ENCODE results near the gene ACE. TPM values are rescaled to one million over a fixed set of nuclear protein-coding genes. Genes with fewer than 3 reads are reported as not detected.

Gene ACE
- total RNA-seq, 3 donors from 2014 or later = 2.6 to 13.9 (median 9.1) TPM

- H3K36me3 ChIP-seq = no peaks in the 10 kb centered on the region
- TF ChIP-seq POLR2AphosphoS5 (IDR thresholded peaks at IDR 0.05) (no peak), POLR2A (IDR thresholded peaks at IDR 0.05) (no peak), CTCF (IDR thresholded peaks at IDR 0.05) (no peak)
- no peaks in the 10 kb centered on the region for H3K9me3 ChIP-seq
- intact Hi-C loops (cut with DNase I; ENCODE audit: low total_unique reads) = loop anchor here (5.0 kb wide), 1 partner anchor 492 kb away; no protein-coding TSS in a partner anchor
- H3K4me3 ChIP-seq = no peak overlapping the region
- H3K27ac ChIP-seq = no peak overlapping the region
- H3K4me1 ChIP-seq = no peaks in the 10 kb centered on the region
- no peak for DNase-seq (ENCODE audit: low spot score in 2 of 2)
- H3K27me3 ChIP-seq = peaks cover 0 to 5% of the 10 kb centered on the region in 2 donors
Measured at GRCh38 chr17:63519972-63520882, 43.4 kb downstream of the ACE start.

GRCh38 chr17:63523253-63523855, 46.5 kb downstream of the ACE start, which contains the start of gene KCNH6:
TSS of gene KCNH6 (plus strand) at chr17:63523358. CDS start at chr17:63523414, 56 bp downstream.
- Histone ChIP-seq H3K27me3 (peaks cover 0 to 5% of the 10 kb centered on the region in 2 donors), H3K4me3 (peak within 1 kb of the TSS in 2 of 3 donors; percentile 18 to 51)
- intact Hi-C loops (cut with DNase I; ENCODE audit: low total_unique reads) = no loop called here

GRCh38 chr17:63524051-63524450, 47.2 kb downstream of the ACE start:
- no peak overlapping the region for H3K27ac ChIP-seq
- no peak overlapping the region for H3K4me3 ChIP-seq
- intact Hi-C loops (cut with DNase I; ENCODE audit: low total_unique reads) = no loop called here
- no peaks in the 10 kb centered on the region for H3K4me1 ChIP-seq
- H3K36me3 ChIP-seq = no peaks in the 10 kb centered on the region
- H3K27me3 ChIP-seq = peaks cover 0 to 5% of the 10 kb centered on the region in 2 donors
- DNase-seq (ENCODE audit: low spot score in 2 of 2) = no peak
- TF ChIP-seq POLR2A (IDR thresholded peaks at IDR 0.05) (no peak), CTCF (IDR thresholded peaks at IDR 0.05) (no peak), POLR2AphosphoS5 (IDR thresholded peaks at IDR 0.05) (no peak)
- H3K9me3 ChIP-seq = no peaks in the 10 kb centered on the region

More at GRCh38 chr17:63523253-63523855, 46.5 kb downstream of the ACE start, which contains the start of gene KCNH6:
- DNase-seq (ENCODE audit: low spot score in 2 of 2) = no peak
- no peaks in the 10 kb centered on the region for H3K4me1 ChIP-seq
- no peak within 1 kb of the TSS for H3K27ac ChIP-seq
- no peaks in the 10 kb centered on the region for H3K36me3 ChIP-seq
- TF ChIP-seq POLR2AphosphoS5 (IDR thresholded peaks at IDR 0.05) (no peak), POLR2A (IDR thresholded peaks at IDR 0.05) (no peak), CTCF (IDR thresholded peaks at IDR 0.05) (no peak)
- H3K9me3 ChIP-seq = no peaks in the 10 kb centered on the region

GRCh38 chr17:63525190-63525946, 48.5 kb downstream of the ACE start:
- no peak for DNase-seq (ENCODE audit: low spot score in 2 of 2)
- Histone ChIP-seq H3K4me1 (no peaks in the 10 kb centered on the region), H3K27me3 (peaks cover 0 to 5% of the 10 kb centered on the region in 2 donors), H3K4me3 (no peak overlapping the region), H3K27ac (no peak overlapping the region), H3K36me3 (no peaks in the 10 kb centered on the region), H3K9me3 (no peaks in the 10 kb centered on the region)
- TF ChIP-seq POLR2A (IDR thresholded peaks at IDR 0.05) (no peak), POLR2AphosphoS5 (IDR thresholded peaks at IDR 0.05) (no peak), CTCF (IDR thresholded peaks at IDR 0.05) (no peak)
- intact Hi-C loops (cut with DNase I; ENCODE audit: low total_unique reads) = no loop called here

Data from breast epithelium (tissue), 4 donors.